Cardiac septum (tissue), 1 donor: ENCODE measurements around the gene EFCAB5. TPM values are rescaled to one million over a fixed set of nuclear protein-coding genes. Genes with fewer than 3 reads are reported as not detected.
"Not testable (repeated sequence)": the region's sequence is repeated elsewhere in the genome, so short reads cannot be mapped to it uniquely, and the experiment has no call there.

Experiments
- DNase-seq: peaks from one replicate; pipeline ENCODE4 v3.0.0-alpha.2; 2020; ENCODE audit warnings: low spot score
- intact Hi-C: fragments of 100-400 bp; cut with DNase I; formaldehyde crosslinking; loops from one replicate; pipeline ENCODE4 v1.14.0; 2022
- total RNA-seq: library from RNA; stranded (reverse); fragmentation: NEBNext Ultra II Directional; extraction: Animal tissue kit (Norgen Biotek cat#: 25700); gene quantifications from one replicate; pipeline ENCODE4 v1.2.1, GENCODE V29; 2021
- donor health status: DM: no; HTN: no; CAD: no.

The EFCAB5 gene
- total RNA-seq, 1 donor from 2014 or later, result not detected

GRCh38 chr17:29996458-29996857 lies 55.0 kb downstream of the EFCAB5 start:
- intact Hi-C loops, result no loop called here

GRCh38 chr17:30000001-30000754 lies 58.7 kb downstream of the EFCAB5 start:
- intact Hi-C loops, result no loop called here
- DNase-seq, result no peak

More at GRCh38 chr17:29996458-29996857, 55.0 kb downstream of the EFCAB5 start:
- no peak for DNase-seq

GRCh38 chr17:30000755-30001257 lies 59.4 kb downstream of the EFCAB5 start:
- DNase-seq, result no peak
- intact Hi-C loops, result no loop called here

GRCh38 chr17:30002088-30002487 lies 60.7 kb downstream of the EFCAB5 start:
- intact Hi-C loops, result no loop called here
- no peak for DNase-seq

- DNase-seq, result no peak
- intact Hi-C loops, result no loop called here
These were observed 64.4 kb downstream of the EFCAB5 start for GRCh38 chr17:30005709-30006320.

GRCh38 chr17:30011934-30012333 lies 70.5 kb downstream of the EFCAB5 start:
- DNase-seq, intact Hi-C loops: not testable (repeated sequence)

- DNase-seq, result no peak
These were observed 80.4 kb downstream of the EFCAB5 start for GRCh38 chr17:30021708-30022317.

GRCh38 chr17:30025325-30025724 lies 83.9 kb downstream of the EFCAB5 start:
- DNase-seq, intact Hi-C loops: not testable (repeated sequence)

More at GRCh38 chr17:30021708-30022317, 80.4 kb downstream of the EFCAB5 start:
- intact Hi-C loops, result no loop called here

- intact Hi-C loops, result no loop called here
- DNase-seq, result no peak
These were observed 86.2 kb downstream of the EFCAB5 start for GRCh38 chr17:30027676-30028075.

GRCh38 chr17:30031214-30031869 lies 89.9 kb downstream of the EFCAB5 start:
- DNase-seq, result no peak
- intact Hi-C loops, result no loop called here

GRCh38 chr17:30035369-30035768 lies 93.9 kb downstream of the EFCAB5 start:
- DNase-seq, result no peak
- intact Hi-C loops, result no loop called here

GRCh38 chr17:30040719-30041518 lies 99.5 kb downstream of the EFCAB5 start:
- DNase-seq, intact Hi-C loops: not testable (repeated sequence)

- no peak for DNase-seq
- intact Hi-C loops, result no loop called here
These were observed 100.1 kb downstream of the EFCAB5 start for GRCh38 chr17:30041551-30041950.

GRCh38 chr17:30062372-30062771 lies 120.9 kb downstream of the EFCAB5 start:
- no peak for DNase-seq
- intact Hi-C loops, result no loop called here

GRCh38 chr17:30064738-30065137 lies 123.3 kb downstream of the EFCAB5 start:
- intact Hi-C loops, result no loop called here
- no peak for DNase-seq

- DNase-seq, result no peak
- intact Hi-C loops, result no loop called here
These were observed 127.0 kb downstream of the EFCAB5 start for GRCh38 chr17:30068465-30068864.

- intact Hi-C loops, result no loop called here
- DNase-seq, result no peak
These were observed 132.8 kb downstream of the EFCAB5 start for GRCh38 chr17:30074254-30074653.

- intact Hi-C loops, result no loop called here
- no peak for DNase-seq
These were observed 133.3 kb downstream of the EFCAB5 start for GRCh38 chr17:30074730-30075129.

GRCh38 chr17:30082773-30083172 lies 141.3 kb downstream of the EFCAB5 start:
- intact Hi-C loops, result no loop called here
- no peak for DNase-seq
